GM18499 (cell line): Measurements from ENCODE around the gene TFDP2.
"Not testable (repeated sequence)": the region's sequence is repeated elsewhere in the genome, so short reads cannot be mapped to it uniquely, and the experiment has no call there.

Source experiments
- ATAC-seq: cut with Tn5 transposase; IDR thresholded peaks from one replicate; pipeline ENCODE4 v1.9.1; 2021; ENCODE audit warnings: moderate number of reproducible peaks; ENCODE audit not compliant: insufficient read depth, unreplicated experiment

The TFDP2 gene

GRCh38 chr3:142129516-142130171 is 19.7 kb downstream of the TFDP2 start:
- ATAC-seq = no peak

GRCh38 chr3:142127941-142128658 is 21.2 kb downstream of the TFDP2 start:
- no peak for ATAC-seq

- no peak for ATAC-seq
Measured at GRCh38 chr3:142124243-142124642, 25.1 kb downstream of the TFDP2 start.

GRCh38 chr3:142120707-142121106 is 28.6 kb downstream of the TFDP2 start:
- no peak for ATAC-seq

- ATAC-seq = no peak
Measured at GRCh38 chr3:142118911-142119310, 30.4 kb downstream of the TFDP2 start.

- ATAC-seq = no peak
Measured at GRCh38 chr3:142117056-142117851, 32.1 kb downstream of the TFDP2 start.

GRCh38 chr3:142115867-142116668 is 33.3 kb downstream of the TFDP2 start:
- ATAC-seq = no peak

GRCh38 chr3:142112601-142113000 is 36.7 kb downstream of the TFDP2 start:
- ATAC-seq = no peak

- ATAC-seq = no peak
Measured at GRCh38 chr3:142106548-142106947, 42.8 kb downstream of the TFDP2 start.

- ATAC-seq = no peak
Measured at GRCh38 chr3:142105991-142106390, 43.4 kb downstream of the TFDP2 start.

- ATAC-seq = no peak
Measured at GRCh38 chr3:142104763-142105162, 44.6 kb downstream of the TFDP2 start.

- ATAC-seq = no peak
Measured at GRCh38 chr3:142098964-142099363, 50.4 kb downstream of the TFDP2 start.

GRCh38 chr3:142097099-142097843 is 52.1 kb downstream of the TFDP2 start:
- no peak for ATAC-seq

GRCh38 chr3:142095841-142096240 is 53.5 kb downstream of the TFDP2 start:
- no peak for ATAC-seq

GRCh38 chr3:142088925-142089324 is 60.4 kb downstream of the TFDP2 start:
- not testable (repeated sequence) for ATAC-seq

GRCh38 chr3:142088522-142088921 is 60.8 kb downstream of the TFDP2 start:
- no peak for ATAC-seq

- ATAC-seq = no peak
Measured at GRCh38 chr3:142087676-142088075, 61.7 kb downstream of the TFDP2 start.

- no peak for ATAC-seq
Measured at GRCh38 chr3:142086581-142087090, 62.7 kb downstream of the TFDP2 start.

GRCh38 chr3:142081178-142081577 is 68.2 kb downstream of the TFDP2 start:
- no peak for ATAC-seq
